GM19099 (cell line): ENCODE measurements around the gene PKNOX2.

Experiments
- POLR2A ChIP-seq: IDR thresholded peaks from 3 replicates; pipeline ENCODE4 v1.6.1; 2011; ENCODE audit warnings: low read depth; ENCODE audit not compliant: insufficient read length; ENCODE audit errors: extremely low read depth

Gene PKNOX2, protein sequence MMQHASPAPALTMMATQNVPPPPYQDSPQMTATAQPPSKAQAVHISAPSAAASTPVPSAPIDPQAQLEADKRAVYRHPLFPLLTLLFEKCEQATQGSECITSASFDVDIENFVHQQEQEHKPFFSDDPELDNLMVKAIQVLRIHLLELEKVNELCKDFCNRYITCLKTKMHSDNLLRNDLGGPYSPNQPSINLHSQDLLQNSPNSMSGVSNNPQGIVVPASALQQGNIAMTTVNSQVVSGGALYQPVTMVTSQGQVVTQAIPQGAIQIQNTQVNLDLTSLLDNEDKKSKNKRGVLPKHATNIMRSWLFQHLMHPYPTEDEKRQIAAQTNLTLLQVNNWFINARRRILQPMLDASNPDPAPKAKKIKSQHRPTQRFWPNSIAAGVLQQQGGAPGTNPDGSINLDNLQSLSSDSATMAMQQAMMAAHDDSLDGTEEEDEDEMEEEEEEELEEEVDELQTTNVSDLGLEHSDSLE

GRCh38 chr11:125164422-125165110 is at the start of gene PKNOX2:
PKNOX2 (plus strand) TSS chr11:125164751; CDS start chr11:125351306, 186,555 bp downstream.
- TF ChIP-seq POLR2A, result no peak

GRCh38 chr11:125117429-125117828 is 47.1 kb upstream of the PKNOX2 start:
- TF ChIP-seq POLR2A, result no peak

- no peak for TF ChIP-seq POLR2A
Measured at GRCh38 chr11:125123194-125123946, 41.2 kb upstream of the PKNOX2 start.

DNA sequence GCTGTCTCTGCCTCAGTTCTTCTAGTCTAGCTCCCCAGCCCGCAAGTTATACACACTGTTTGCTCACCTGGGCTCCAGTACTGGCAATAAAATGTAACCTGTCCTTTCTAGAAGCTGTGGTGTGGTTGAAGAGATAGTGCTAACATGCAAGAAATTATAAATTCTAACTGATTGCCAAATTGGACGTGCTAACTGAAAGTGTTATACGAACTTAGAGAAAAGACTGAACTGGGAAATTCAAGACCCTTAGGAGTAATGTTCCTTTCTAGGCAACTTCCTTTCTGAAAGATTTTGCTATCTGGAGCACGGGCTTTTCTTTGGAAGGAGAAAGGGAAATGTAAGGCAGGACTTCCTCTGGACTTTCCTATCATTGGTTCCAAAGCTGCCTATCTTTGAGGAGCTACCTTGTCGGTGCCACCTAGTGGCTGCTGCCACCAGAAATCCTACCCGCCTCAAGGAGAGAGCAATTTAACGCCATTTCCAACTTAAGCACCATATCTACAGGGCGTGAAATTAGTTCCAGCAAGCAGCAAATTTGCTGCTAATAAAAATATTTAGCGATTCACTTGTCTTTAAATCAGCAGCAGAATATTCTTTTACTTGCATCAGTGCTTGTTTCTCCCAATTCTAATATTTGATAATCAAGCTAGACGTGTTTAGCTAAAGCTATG is 40.5 kb upstream of the PKNOX2 start:
- TF ChIP-seq POLR2A, result no peak

GRCh38 chr11:125124618-125124992 is 39.9 kb upstream of the PKNOX2 start:
- TF ChIP-seq POLR2A, result no peak

DNA sequence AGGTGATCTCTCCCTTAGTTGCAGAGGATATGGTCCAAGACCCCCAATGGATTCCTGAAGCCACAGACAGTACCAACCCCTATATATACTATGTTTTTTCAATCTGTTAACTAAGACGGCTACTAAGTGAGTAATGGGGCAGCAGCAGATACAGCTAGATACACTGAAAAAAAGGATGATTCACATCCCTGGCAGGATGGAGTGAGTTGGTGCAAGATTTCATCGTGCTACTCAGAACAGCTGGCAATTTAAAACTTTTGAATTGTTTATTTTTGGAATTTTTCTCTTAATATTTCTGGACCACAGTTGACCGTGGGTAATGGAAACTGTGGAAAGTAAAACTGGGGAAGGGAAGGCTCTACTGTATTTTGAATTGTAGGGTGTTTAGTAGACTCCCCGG is 36.1 kb upstream of the PKNOX2 start:
- TF ChIP-seq POLR2A, result no peak

DNA sequence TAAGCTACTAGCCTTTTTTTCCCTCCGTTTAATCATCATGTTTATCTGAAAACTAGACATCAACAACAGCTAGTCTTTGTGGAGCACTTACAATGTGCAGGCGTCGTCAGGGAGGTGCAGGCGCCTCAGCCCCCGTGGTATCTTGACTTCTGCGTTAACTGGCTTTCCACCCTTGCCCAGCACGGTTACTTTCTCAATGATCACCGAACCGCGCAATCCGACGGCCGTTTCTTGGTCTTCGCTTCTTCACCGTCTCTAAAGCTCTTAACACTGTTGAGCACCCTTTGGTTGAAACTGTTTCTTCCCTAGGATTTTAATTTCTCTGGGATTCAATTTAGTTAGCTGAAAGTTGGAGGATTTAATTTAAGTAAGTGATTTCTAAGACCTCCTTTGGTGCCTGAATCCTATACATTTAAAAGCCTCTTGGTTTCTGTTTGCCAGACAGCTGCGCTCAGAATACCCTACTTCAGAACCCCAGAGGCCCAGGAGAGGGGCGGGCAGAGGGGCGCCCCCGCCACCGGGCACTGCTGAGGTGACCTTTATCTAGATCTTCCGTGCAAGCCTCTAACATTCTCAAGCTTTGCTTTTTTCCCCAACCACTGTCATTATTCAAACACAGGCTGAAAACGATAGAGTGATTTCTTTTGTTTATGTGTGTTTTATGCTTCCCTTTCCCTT is 35.1 kb upstream of the PKNOX2 start:
- TF ChIP-seq POLR2A, result no peak

DNA sequence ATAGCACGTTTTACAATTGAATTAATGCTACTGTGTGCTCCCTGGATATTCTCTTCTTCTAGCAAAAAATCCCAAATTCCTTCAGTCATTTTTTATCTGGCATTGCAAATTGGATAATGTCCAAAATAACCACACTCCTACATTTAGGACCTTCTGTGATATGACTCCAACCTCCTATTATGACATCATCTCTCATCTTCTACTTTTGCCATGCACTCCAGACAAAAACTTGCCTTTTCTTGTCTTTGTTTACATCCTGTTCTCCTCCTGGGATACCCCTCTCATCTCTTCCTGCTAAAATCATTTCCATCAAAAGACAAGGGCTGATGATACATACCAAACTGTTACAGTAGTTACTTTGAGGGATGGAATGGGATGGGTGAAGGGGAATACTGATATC is 32.5 kb upstream of the PKNOX2 start:
- no peak for TF ChIP-seq POLR2A

- no peak for TF ChIP-seq POLR2A
Measured at GRCh38 chr11:125132596-125132995, 32.0 kb upstream of the PKNOX2 start.

GRCh38 chr11:125136001-125136400 is 28.6 kb upstream of the PKNOX2 start:
- no peak for TF ChIP-seq POLR2A

DNA sequence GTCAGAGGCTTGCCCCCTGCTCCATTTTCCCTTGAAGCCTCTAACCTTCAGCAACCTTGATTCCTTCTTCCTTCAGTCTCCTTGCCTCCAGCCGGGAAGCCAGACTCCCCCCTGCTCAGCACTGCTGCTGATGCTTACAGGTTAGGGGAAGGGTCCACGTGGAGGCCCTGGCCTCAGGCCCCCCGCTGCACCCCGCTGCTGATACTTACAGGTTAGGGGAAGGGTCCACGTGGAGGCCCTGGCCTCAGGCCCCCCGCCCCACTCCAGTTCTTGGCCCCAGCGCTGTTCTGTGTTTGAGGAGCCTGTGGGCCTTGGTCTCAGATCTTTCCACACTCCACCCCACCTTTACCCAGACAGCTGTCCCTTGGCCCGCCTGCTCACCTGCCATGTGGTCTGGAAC is 25.6 kb upstream of the PKNOX2 start:
- no peak for TF ChIP-seq POLR2A

DNA sequence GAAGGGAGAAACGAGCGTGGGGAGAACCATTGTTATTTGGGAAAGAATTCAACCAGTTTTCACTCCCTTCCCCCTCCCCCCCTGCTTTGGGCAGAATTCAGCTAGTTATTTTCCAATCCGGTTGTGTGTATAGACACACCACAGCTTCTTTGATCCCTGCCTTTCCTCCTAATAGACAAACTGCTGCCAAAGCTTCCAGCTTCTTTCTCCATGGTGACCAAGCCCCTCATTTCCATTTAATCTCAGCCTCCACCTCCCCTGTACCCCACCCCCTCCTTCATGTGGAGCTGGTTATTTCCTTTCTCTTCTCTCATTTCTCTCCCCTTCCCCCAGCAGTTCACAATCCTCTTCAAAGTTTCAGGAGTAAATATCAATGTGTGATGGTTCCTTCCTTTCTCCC is 24.8 kb upstream of the PKNOX2 start:
- no peak for TF ChIP-seq POLR2A

GRCh38 chr11:125140233-125140632 is 24.3 kb upstream of the PKNOX2 start:
- TF ChIP-seq POLR2A, result no peak

DNA sequence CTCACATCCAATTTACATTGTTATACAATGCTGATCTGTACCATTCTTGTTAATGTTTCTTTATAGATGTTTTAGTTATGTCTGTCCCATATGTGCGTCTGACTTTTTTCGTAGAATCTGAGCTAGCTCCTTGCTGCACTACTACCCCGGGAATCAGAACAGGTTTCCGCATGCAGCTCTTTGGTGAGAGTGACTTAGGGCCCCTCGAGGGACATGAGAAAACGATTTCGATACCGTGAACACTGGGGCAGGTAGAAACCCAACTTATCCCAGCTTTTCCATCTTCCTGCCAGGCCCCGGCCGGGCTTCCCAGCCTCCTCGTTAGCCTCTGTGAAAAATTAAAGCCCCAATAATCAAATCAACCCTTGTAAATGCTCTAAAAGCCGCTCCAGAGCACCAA is 23.4 kb upstream of the PKNOX2 start:
- no peak for TF ChIP-seq POLR2A
